GM12878 (cell line): Measurements from ENCODE around the gene GFPT1. TPM values are rescaled to one million over a fixed set of nuclear protein-coding genes. Genes with fewer than 3 reads are reported as not detected.

Experiments used
- BMI1 ChIP-seq: fragments of 450-650 bp; IDR thresholded peaks from 2 replicates; pipeline ENCODE4 v1.6.1; 2016; ENCODE audit warnings: mild to moderate bottlenecking, moderate library complexity, borderline replicate concordance
- CBFB ChIP-seq: IDR thresholded peaks from 2 replicates; pipeline ENCODE4 v1.6.1; 2016; ENCODE audit warnings: antibody characterized with exemption, low read depth
- E2F8 ChIP-seq: fragments of 450-650 bp; IDR thresholded peaks from 2 replicates; pipeline ENCODE4 v1.6.1; 2018; ENCODE audit warnings: mild to moderate bottlenecking, low read depth, moderate library complexity; ENCODE audit not compliant: partially characterized antibody
- IKZF1 ChIP-seq: fragments of 450-650 bp; conservative IDR thresholded peaks from 2 replicates; pipeline ENCODE4 v1.6.1; 2017; ENCODE audit warnings: antibody characterized with exemption, mild to moderate bottlenecking
- JUNB ChIP-seq: IDR thresholded peaks from 2 replicates; pipeline ENCODE4 v1.6.1; 2016; ENCODE audit warnings: antibody characterized with exemption, mild to moderate bottlenecking
- KLF5 ChIP-seq: fragments of 450-650 bp; IDR thresholded peaks from 2 replicates; pipeline ENCODE4 v1.6.1; 2014; ENCODE audit warnings: mild to moderate bottlenecking; ENCODE audit not compliant: partially characterized antibody
- MTA2 ChIP-seq: fragments of 450-650 bp; IDR thresholded peaks from 2 replicates; pipeline ENCODE4 v1.6.1; 2016; ENCODE audit warnings: low read depth, mild to moderate bottlenecking, moderate library complexity
- MXI1 ChIP-seq: fragments of 150-350 bp; IDR thresholded peaks from 2 replicates; pipeline ENCODE4 v1.6.1; 2011; ENCODE audit warnings: low read depth, mild to moderate bottlenecking, inconsistent platforms, low read length, improper control_type of control experiment
- PML ChIP-seq: IDR thresholded peaks from 2 replicates; pipeline ENCODE4 v1.6.1; 2012; ENCODE audit warnings: low read length, inconsistent platforms
- RAD21 ChIP-seq: IDR thresholded peaks from 2 replicates; pipeline ENCODE4 v1.6.1; 2011; ENCODE audit warnings: mild to moderate bottlenecking, low read depth, low read length, moderate library complexity; ENCODE audit not compliant: insufficient read depth
- RCOR1 ChIP-seq: conservative IDR thresholded peaks from 2 replicates; pipeline ENCODE4 v1.6.1; 2012; ENCODE audit warnings: low read depth, low read length, improper control_type of control experiment
- RELB ChIP-seq: fragments of 450-650 bp; IDR thresholded peaks from 2 replicates; pipeline ENCODE4 v1.6.1; 2017; ENCODE audit warnings: low read depth, mild to moderate bottlenecking, moderate library complexity
- SUPT20H ChIP-seq: IDR thresholded peaks from 2 replicates; pipeline ENCODE4 v1.6.1; 2011; ENCODE audit warnings: low read depth, mild to moderate bottlenecking, low read length, moderate library complexity, borderline replicate concordance; ENCODE audit not compliant: control insufficient read depth
- ZNF207 ChIP-seq: fragments of 450-650 bp; IDR thresholded peaks from 2 replicates; pipeline ENCODE4 v1.6.1; 2014; ENCODE audit warnings: antibody characterized with exemption, mild to moderate bottlenecking, borderline replicate concordance
- ZNF384 ChIP-seq: IDR thresholded peaks from 2 replicates; pipeline ENCODE4 v1.6.1; 2012; ENCODE audit warnings: low read depth, mild to moderate bottlenecking, low read length, improper control_type of control experiment, borderline replicate concordance
- polyA plus RNA-seq, 11 experiments: library from polyadenylated mRNA; depleted of rRNA in 4 of 11; unstranded in 6 of 11; stranded (reverse) in 5 of 11; fragments of >200 nt; fragmentation: Nextera tagmentation in 4 of 11; fragmentation: Illumina TruSeq in 1 of 11; extraction: Ambion mirVana in 4 of 11; extraction: Trizol in 1 of 11; gene quantifications; 1 replicate in 1 of 11; 2 replicates in 10 of 11; pipeline versions ENCODE4 v1.2.1 to v1.2.3, GENCODE V29; 2011 to 2016; ENCODE audit warnings: inconsistent platforms in 2 of 11, missing spikeins in 2 of 11, low read depth in 1 of 11
- total RNA-seq, 4 experiments: library from RNA; depleted of rRNA in 3 of 4; stranded (reverse); fragments of >200 nt in 3 of 4; fragmentation: Illumina TruSeq in 1 of 4; extraction: Trizol in 1 of 4; gene quantifications; 2 replicates each; pipeline versions ENCODE4 v1.2.1 to v1.2.3, GENCODE V29; 2013 to 2021
- TF ChIP-seq, protein P1 (sequence below): IDR thresholded peaks from 2 replicates; pipeline ENCODE4 v1.6.1; 2012; ENCODE audit warnings: low read depth, low read length, improper control_type of control experiment
- TF ChIP-seq, protein P2 (sequence below): fragments of 450-650 bp; IDR thresholded peaks from 2 replicates; pipeline ENCODE4 v1.6.1; 2017; ENCODE audit warnings: borderline replicate concordance
- TF ChIP-seq, protein P3 (sequence below): IDR thresholded peaks from 2 replicates; pipeline ENCODE4 v1.6.1; 2011; ENCODE audit warnings: mild to moderate bottlenecking, low read depth, low read length, moderate library complexity; ENCODE audit not compliant: insufficient replicate concordance
- TF ChIP-seq, protein P4 (sequence below): fragments of 450-650 bp; IDR thresholded peaks from 2 replicates; pipeline ENCODE4 v1.6.1; 2016; ENCODE audit warnings: mild to moderate bottlenecking

The GFPT1 gene
- total and polyA plus RNA-seq, 10 of the 15 experiments (the other 5 are each of a cell fraction or from before 2014, with no cell fraction given): 10.1 to 95.2 (median 24.5) TPM

DNA sequence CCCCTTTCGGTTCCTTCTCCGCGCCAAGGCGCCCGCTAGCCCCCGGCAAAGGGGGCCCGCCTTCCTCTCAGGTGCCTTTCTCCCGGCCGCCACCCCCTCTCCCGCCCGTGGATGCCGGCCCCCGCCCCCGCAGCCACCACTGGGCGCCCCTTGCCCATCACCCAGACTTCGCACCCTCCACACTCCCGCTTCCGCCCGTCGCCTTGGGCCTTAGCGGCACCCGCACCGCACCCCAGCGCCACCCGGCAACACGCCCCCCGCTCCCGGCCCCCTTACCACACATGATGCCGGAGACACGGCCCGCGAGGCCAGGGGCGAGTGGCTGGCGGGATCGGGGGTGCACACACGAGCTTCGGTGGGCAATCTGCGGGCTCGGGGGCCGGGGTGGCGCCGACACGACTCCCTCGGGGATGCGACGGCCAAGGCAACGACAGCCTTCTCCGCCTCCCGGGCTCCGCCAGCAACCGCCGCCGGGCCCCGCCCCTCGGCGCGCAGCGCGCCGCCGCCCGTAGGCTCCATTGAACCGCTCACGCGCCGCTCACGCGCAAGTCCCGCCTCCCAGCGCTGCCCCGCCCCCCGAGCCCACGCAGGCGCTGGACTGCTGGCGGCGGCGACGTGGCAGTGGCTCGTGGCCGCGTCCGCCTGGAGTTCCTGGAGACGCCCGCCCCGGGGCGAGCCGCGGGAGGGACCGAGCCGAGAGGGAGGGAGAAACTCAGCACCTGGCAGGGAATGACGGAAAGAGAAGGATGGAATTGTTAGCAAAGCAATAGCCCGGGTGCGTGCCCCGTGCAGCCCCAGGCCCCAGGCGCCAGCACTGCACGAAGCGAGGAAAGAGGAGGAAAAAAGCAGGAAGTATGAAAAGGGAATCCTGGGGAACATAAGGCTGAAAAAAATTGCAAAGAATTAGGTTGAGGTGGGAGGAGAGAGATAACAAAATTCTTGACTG, at the start of gene GFPT1 (continued):
- TF ChIP-seq RAD21 (no peak), JUNB (no peak), ZNF384 (no peak), SUPT20H (no peak), MTA2 (no peak), IKZF1 (peak; percentile 88), RCOR1 (0 out of 2 replicates have a peak, but pooled peaks have one; percentile 79), E2F8 (no peak), BMI1 (no peak), RELB (0 out of 2 replicates have a peak, but pooled peaks have one; percentile 15), PML (peak; percentile 86; the same call in 1 of the 2 replicates), MXI1 (peak; percentile 65), CBFB (no peak), ZNF207 (peak; percentile 70; the same call in 1 of the 2 replicates), KLF5 (no peak)
- TF ChIP-seq, protein P1, sequence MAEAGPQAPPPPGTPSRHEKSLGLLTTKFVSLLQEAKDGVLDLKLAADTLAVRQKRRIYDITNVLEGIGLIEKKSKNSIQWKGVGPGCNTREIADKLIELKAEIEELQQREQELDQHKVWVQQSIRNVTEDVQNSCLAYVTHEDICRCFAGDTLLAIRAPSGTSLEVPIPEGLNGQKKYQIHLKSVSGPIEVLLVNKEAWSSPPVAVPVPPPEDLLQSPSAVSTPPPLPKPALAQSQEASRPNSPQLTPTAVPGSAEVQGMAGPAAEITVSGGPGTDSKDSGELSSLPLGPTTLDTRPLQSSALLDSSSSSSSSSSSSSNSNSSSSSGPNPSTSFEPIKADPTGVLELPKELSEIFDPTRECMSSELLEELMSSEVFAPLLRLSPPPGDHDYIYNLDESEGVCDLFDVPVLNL: peak; percentile 39; the same call in 1 of the 2 replicates
- TF ChIP-seq, protein P2, sequence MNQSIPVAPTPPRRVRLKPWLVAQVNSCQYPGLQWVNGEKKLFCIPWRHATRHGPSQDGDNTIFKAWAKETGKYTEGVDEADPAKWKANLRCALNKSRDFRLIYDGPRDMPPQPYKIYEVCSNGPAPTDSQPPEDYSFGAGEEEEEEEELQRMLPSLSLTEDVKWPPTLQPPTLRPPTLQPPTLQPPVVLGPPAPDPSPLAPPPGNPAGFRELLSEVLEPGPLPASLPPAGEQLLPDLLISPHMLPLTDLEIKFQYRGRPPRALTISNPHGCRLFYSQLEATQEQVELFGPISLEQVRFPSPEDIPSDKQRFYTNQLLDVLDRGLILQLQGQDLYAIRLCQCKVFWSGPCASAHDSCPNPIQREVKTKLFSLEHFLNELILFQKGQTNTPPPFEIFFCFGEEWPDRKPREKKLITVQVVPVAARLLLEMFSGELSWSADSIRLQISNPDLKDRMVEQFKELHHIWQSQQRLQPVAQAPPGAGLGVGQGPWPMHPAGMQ: no peak
- TF ChIP-seq, protein P3, sequence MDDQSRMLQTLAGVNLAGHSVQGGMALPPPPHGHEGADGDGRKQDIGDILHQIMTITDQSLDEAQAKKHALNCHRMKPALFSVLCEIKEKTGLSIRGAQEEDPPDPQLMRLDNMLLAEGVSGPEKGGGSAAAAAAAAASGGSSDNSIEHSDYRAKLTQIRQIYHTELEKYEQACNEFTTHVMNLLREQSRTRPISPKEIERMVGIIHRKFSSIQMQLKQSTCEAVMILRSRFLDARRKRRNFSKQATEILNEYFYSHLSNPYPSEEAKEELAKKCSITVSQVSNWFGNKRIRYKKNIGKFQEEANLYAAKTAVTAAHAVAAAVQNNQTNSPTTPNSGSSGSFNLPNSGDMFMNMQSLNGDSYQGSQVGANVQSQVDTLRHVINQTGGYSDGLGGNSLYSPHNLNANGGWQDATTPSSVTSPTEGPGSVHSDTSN: peak; percentile 96
- TF ChIP-seq, protein P4, sequence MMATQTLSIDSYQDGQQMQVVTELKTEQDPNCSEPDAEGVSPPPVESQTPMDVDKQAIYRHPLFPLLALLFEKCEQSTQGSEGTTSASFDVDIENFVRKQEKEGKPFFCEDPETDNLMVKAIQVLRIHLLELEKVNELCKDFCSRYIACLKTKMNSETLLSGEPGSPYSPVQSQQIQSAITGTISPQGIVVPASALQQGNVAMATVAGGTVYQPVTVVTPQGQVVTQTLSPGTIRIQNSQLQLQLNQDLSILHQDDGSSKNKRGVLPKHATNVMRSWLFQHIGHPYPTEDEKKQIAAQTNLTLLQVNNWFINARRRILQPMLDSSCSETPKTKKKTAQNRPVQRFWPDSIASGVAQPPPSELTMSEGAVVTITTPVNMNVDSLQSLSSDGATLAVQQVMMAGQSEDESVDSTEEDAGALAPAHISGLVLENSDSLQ: peak; percentile 94
